K562 (cell line): ENCODE data around the gene KCNJ4. TPM values are rescaled to one million over a fixed set of nuclear protein-coding genes. Genes with fewer than 3 reads are reported as not detected.
A peak's percentile ranks its signal among the peaks of the same experiment; 100 is the strongest.

ENCODE experiments used
- ATF1 ChIP-seq, 2 experiments: fragments of 450-650 bp in 1 of 2; IDR thresholded peaks; 2 replicates each; pipeline ENCODE4 v1.6.1; 2016; ENCODE audit warnings: missing compliant biosample characterization in 1 of 2, missing genetic modification characterization in 1 of 2
- DPF2 ChIP-seq: fragments of 450-650 bp; IDR thresholded peaks from 2 replicates; pipeline ENCODE4 v1.6.1; 2016
- FOXK2 ChIP-seq, 2 experiments: fragments of 450-650 bp; IDR thresholded peaks in 1 of 2; conservative IDR thresholded peaks in 1 of 2; 2 replicates each; pipeline ENCODE4 v1.6.1; 2016; ENCODE audit warnings: low read depth in 2 of 2, mild to moderate bottlenecking in 1 of 2
- HEY1 ChIP-seq: fragments of 250-450 bp; sonication (Bioruptor Pico); IDR thresholded peaks from 2 replicates; pipeline ENCODE4 v1.5.0; 2020; ENCODE audit warnings: mild to moderate bottlenecking, moderate library complexity, borderline replicate concordance
- MAZ ChIP-seq, 2 experiments: fragments of 450-650 bp in 1 of 2; sonication (generic) in 1 of 2; formaldehyde crosslinking; IDR thresholded peaks in 1 of 2; conservative IDR thresholded peaks in 1 of 2; 2 replicates each; pipeline versions ENCODE4 v1.4.0 to v1.5.0; 2020; ENCODE audit warnings: mild to moderate bottlenecking in 1 of 2, missing genetic modification reagents in 1 of 2
- PHB ChIP-seq: fragments of 250-450 bp; sonication (Bioruptor Pico); IDR thresholded peaks from 2 replicates; pipeline ENCODE4 v1.5.0; 2021
- POLR2AphosphoS5 ChIP-seq: IDR thresholded peaks from 2 replicates; pipeline ENCODE4 v1.6.1; 2011; ENCODE audit warnings: mild to moderate bottlenecking, low read depth, low read length, moderate library complexity; ENCODE audit not compliant: control insufficient read depth, insufficient read depth
- RBM22 ChIP-seq: fragments of 200-400 bp; formaldehyde crosslinking; IDR thresholded peaks from 2 replicates; pipeline ENCODE4 v1.6.1; 2018; ENCODE audit warnings: low read length, low read depth; ENCODE audit not compliant: poor library complexity, severe bottlenecking
- RNF2 ChIP-seq: sonication (generic); IDR thresholded peaks from 2 replicates; pipeline ENCODE4 v1.6.1; 2016
- SAP30 ChIP-seq: fragments of 200-600 bp; sonication (generic); IDR thresholded peaks from 2 replicates; pipeline ENCODE4 v1.6.1; 2012; ENCODE audit warnings: borderline replicate concordance, low read depth, mild to moderate bottlenecking, moderate library complexity, low read length, control low read depth, inconsistent platforms; ENCODE audit not compliant: insufficient read depth, poor library complexity, severe bottlenecking
- SLC30A9 ChIP-seq: fragments of 250-450 bp; sonication (Bioruptor Pico); IDR thresholded peaks from 2 replicates; pipeline ENCODE4 v1.8.0; 2022; ENCODE audit warnings: mild to moderate bottlenecking, moderate library complexity
- ZBTB34 ChIP-seq: fragments of 250-450 bp; sonication (Bioruptor Pico); IDR thresholded peaks from 2 replicates; pipeline ENCODE4 v1.8.0; 2021; ENCODE audit warnings: mild to moderate bottlenecking, moderate library complexity
- ZFX ChIP-seq: sonication (generic); formaldehyde crosslinking; IDR thresholded peaks from 2 replicates; pipeline ENCODE4 v1.8.0; 2022; ENCODE audit warnings: mild to moderate bottlenecking, missing genetic modification reagents, moderate library complexity
- ZNF282 ChIP-seq: sonication (generic); formaldehyde crosslinking; IDR thresholded peaks from 2 replicates; pipeline ENCODE4 v1.8.1; 2023; ENCODE audit warnings: missing genetic modification reagents
- ZNF644 ChIP-seq: fragments of 200-800 bp; sonication (Bioruptor generic); IDR thresholded peaks from 2 replicates; pipeline ENCODE4 v1.6.1; 2016; ENCODE audit warnings: low read depth, missing genetic modification characterization, missing compliant biosample characterization
- ZSCAN29 ChIP-seq: fragments of 450-650 bp; IDR thresholded peaks from 2 replicates; pipeline ENCODE4 v1.6.1; 2017
- polyA plus RNA-seq, 8 experiments: library from polyadenylated mRNA; depleted of rRNA in 4 of 8; stranded (reverse) in 5 of 8; unstranded in 3 of 8; fragments of >200 nt; fragmentation: Nextera tagmentation in 2 of 8; fragmentation: Illumina TruSeq in 1 of 8; extraction: Ambion mirVana in 2 of 8; extraction: Trizol in 1 of 8; gene quantifications; 2 replicates each; pipeline versions ENCODE4 v1.2.1 to v1.2.3, GENCODE V29; 2011 to 2014; ENCODE audit warnings: inconsistent platforms in 1 of 8, missing spikeins in 1 of 8
- total RNA-seq, 7 experiments: library from RNA; depleted of rRNA in 6 of 7; stranded (reverse); fragments of >200 nt in 6 of 7; fragmentation: Illumina TruSeq in 2 of 7; extraction: Trizol in 2 of 7; gene quantifications; 2 replicates each; pipeline versions ENCODE4 v1.2.1 to v1.2.3, GENCODE V29; 2011 to 2021; ENCODE audit warnings: low replicate concordance in 1 of 7
- TF ChIP-seq, protein P1 (sequence below): IDR thresholded peaks from 2 replicates; pipeline ENCODE4 v1.6.1; 2012; ENCODE audit warnings: low read depth, low read length, improper control_type of control experiment, borderline replicate concordance
- TF ChIP-seq, protein P2 (sequence below): fragments of 450-650 bp; IDR thresholded peaks from 2 replicates; pipeline ENCODE4 v1.7.1; 2018; ENCODE audit warnings: mild to moderate bottlenecking, low read depth; ENCODE audit not compliant: partially characterized antibody
- TF ChIP-seq, protein P3 (sequence below): sonication (generic); formaldehyde crosslinking; IDR thresholded peaks from 2 replicates; pipeline ENCODE4 v1.8.1; 2022; ENCODE audit warnings: missing genetic modification reagents

KCNJ4 gene
- total and polyA plus RNA-seq, 9 of the 15 experiments (the other 6 are each of a cell fraction or from before 2014, with no cell fraction given) = 0.07 to 0.55 (median 0.09) TPM; not detected in 4

DNA sequence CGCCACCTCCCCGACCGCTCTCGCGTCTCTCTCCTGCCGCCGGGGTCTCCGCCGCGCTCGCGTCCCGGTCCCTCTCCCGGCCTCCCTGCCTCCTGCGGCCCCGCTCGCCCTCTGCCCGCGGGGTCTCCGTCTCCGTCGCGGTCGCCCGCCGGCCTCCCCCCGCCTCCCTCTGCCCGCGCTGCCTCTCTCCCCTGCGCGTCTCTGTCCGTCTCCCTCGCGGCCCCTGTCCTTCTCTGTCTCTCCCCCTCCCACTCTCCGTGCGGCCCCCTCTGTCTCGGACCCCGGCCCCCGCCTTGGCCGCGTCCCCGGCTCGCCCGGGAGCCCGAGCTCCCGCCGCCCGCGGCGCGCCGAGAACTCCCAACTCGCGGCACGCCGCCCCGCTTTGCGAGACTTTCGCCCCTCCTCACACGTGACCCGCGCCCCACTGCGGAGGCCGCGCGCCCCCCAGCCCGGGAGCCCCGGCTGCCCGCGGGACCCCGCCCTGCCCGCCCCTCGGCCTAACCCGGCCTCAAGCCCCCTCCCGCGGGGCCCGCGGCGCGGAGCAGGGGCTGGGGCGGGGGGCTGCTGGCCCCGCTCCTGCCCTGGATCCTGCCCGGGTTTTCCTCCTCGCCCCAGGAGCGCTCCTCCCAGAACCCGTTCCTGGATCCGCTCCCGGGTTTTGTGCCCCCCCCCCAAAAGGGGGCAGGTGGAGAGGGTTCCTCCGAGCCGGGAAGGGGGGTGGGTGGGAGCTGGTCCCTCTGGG lies 702 bp upstream of the KCNJ4 start (continued):
- TF ChIP-seq, protein P1, sequence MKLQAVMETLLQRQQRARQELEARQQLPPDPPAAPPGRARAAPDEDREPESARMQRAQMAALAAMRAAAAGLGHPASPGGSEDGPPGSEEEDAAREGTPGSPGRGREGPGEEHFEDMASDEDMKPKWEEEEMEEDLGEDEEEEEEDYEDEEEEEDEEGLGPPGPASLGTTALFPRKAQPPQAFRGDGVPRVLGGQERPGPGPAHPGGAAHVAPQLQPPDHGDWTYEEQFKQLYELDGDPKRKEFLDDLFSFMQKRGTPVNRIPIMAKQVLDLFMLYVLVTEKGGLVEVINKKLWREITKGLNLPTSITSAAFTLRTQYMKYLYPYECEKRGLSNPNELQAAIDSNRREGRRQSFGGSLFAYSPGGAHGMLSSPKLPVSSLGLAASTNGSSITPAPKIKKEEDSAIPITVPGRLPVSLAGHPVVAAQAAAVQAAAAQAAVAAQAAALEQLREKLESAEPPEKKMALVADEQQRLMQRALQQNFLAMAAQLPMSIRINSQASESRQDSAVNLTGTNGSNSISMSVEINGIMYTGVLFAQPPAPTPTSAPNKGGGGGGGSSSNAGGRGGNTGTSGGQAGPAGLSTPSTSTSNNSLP = no peak
- TF ChIP-seq HEY1 (CRISPR knock-in tag) = no peak
- no peak for TF ChIP-seq POLR2AphosphoS5
- TF ChIP-seq DPF2 = no peak
- no peak for TF ChIP-seq PHB (CRISPR knock-in tag)
- TF ChIP-seq RBM22 = peak; percentile 30
- no peak for TF ChIP-seq SLC30A9 (CRISPR knock-in tag)
- TF ChIP-seq ATF1 (CRISPR knock-in tag; IDR thresholded peaks at IDR 0.05) = no peak
- TF ChIP-seq ATF1 (tag; IDR thresholded peaks at IDR 0.05) = no peak
- no peak for TF ChIP-seq FOXK2 (conservative IDR thresholded peaks at IDR 0.05 in 1 of 2, IDR thresholded peaks at IDR 0.05 in 1 of 2; ENCODE audit: low read depth in 2 of 2)
- peak in 1 of 2 experiments; percentile 77; a peak in 2 of 4 replicates for TF ChIP-seq MAZ (CRISPR knock-in tag; conservative IDR thresholded peaks at IDR 0.05 in 1 of 2, IDR thresholded peaks at IDR 0.05 in 1 of 2)
- TF ChIP-seq ZSCAN29 = 0 out of 2 replicates have a peak, but pooled peaks have one; percentile 46
- no peak for TF ChIP-seq RNF2
- TF ChIP-seq ZBTB34 (CRISPR knock-in tag) = no peak
- no peak for TF ChIP-seq ZNF644 (tag)
- TF ChIP-seq SAP30 = no peak
- no peak for TF ChIP-seq ZNF282 (CRISPR knock-in tag)
- TF ChIP-seq ZFX (CRISPR knock-in tag) = no peak
- TF ChIP-seq, protein P2, sequence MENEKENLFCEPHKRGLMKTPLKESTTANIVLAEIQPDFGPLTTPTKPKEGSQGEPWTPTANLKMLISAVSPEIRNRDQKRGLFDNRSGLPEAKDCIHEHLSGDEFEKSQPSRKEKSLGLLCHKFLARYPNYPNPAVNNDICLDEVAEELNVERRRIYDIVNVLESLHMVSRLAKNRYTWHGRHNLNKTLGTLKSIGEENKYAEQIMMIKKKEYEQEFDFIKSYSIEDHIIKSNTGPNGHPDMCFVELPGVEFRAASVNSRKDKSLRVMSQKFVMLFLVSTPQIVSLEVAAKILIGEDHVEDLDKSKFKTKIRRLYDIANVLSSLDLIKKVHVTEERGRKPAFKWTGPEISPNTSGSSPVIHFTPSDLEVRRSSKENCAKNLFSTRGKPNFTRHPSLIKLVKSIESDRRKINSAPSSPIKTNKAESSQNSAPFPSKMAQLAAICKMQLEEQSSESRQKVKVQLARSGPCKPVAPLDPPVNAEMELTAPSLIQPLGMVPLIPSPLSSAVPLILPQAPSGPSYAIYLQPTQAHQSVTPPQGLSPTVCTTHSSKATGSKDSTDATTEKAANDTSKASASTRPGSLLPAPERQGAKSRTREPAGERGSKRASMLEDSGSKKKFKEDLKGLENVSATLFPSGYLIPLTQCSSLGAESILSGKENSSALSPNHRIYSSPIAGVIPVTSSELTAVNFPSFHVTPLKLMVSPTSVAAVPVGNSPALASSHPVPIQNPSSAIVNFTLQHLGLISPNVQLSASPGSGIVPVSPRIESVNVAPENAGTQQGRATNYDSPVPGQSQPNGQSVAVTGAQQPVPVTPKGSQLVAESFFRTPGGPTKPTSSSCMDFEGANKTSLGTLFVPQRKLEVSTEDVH = no peak
- TF ChIP-seq, protein P3, sequence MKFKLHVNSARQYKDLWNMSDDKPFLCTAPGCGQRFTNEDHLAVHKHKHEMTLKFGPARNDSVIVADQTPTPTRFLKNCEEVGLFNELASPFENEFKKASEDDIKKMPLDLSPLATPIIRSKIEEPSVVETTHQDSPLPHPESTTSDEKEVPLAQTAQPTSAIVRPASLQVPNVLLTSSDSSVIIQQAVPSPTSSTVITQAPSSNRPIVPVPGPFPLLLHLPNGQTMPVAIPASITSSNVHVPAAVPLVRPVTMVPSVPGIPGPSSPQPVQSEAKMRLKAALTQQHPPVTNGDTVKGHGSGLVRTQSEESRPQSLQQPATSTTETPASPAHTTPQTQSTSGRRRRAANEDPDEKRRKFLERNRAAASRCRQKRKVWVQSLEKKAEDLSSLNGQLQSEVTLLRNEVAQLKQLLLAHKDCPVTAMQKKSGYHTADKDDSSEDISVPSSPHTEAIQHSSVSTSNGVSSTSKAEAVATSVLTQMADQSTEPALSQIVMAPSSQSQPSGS (CRISPR knock-in tag) = no peak
